Stimulated activated CD4-positive, alpha-beta T cell treated with anti-CD3 and anti-CD28 coated beads, Interleukin-4, amount 100 ng/mL, for 4 hours (primary cell): Measurements from ENCODE around the gene EMC1.
"Not testable (repeated sequence)": the region's sequence is repeated elsewhere in the genome, so short reads cannot be mapped to it uniquely, and the experiment has no call there.

ENCODE experiments used
- DNase-seq, 2 experiments: peaks; one replicate each; pipeline ENCODE4 v3.0.0-alpha.2; 2020

Gene EMC1

DNA sequence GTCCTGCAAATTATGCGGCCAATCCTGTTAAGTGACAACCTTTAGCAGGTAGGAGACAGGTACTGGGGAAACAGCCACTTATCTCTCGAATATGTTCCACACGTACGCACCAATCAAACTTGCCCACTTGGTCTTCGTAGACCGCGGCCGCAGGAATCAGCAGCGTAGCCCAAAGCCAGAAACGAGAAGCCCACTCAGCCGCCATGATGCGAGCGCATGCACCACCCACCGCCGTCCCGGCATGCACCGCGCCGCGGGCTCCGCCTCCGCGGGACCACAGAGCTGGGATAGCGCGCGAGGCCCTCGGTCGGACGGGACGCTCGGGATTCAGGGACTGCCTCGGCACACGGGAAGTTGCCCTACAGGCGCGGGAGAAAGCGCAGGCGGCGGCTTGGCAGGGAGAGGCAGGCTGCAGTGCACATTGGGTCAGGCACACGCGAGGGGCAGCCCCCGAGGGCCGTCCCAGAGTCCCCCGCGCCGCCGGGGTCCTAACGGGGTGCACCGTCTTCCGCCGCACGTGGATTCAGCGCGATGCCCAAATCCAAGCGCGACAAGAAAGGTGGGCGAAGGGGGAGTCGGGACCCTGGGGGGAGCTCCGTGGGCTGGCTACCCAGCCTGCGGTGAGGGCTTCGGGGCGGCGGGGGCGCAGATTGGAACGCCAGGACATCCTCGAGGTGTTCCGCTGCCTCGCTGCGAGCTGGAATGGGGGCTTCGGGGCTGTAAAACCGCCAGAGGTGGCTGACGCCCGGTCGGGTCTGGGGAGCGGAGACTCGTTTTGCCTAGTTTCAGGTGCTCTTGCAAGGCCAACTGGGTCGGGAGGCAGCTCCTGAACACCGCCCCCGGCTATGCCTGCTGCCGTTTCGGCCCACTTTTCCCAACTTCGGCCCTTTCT is at the start of gene EMC1, which contains the start of gene MRTO4:
EMC1 (minus strand) TSS at position 220 of the 892 bp plus-strand sequence; CDS start at position 205, 15 bp downstream.
MRTO4 (plus strand) TSS at position 501 of the 892 bp plus-strand sequence; CDS start at position 532, 31 bp downstream.
- DNase-seq = peak; percentile 84 to 91

- DNase-seq = no peak
Observed at GRCh38 chr1:19300211-19300610, 48.9 kb upstream of the EMC1 start.

DNA sequence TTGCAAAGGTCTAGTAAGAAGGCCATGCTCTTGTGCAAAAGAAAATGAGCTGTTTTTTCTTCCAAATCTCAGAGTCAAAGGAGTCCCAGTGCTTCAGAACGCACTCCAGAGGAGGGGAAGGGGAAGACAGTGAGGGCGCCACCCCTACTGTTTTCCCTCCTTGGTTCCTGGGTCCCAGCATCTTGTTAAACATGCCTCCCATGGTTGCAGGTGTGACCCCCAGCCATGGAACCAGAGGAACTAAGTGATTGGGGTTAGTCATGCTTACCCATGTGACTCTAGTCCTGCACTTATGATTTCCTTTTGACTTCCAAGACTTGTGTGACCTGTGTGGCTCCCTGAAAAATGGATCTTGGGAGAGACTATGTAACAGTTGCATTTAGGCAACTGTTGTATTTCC is 43.3 kb upstream of the EMC1 start:
- no peak for DNase-seq

DNA sequence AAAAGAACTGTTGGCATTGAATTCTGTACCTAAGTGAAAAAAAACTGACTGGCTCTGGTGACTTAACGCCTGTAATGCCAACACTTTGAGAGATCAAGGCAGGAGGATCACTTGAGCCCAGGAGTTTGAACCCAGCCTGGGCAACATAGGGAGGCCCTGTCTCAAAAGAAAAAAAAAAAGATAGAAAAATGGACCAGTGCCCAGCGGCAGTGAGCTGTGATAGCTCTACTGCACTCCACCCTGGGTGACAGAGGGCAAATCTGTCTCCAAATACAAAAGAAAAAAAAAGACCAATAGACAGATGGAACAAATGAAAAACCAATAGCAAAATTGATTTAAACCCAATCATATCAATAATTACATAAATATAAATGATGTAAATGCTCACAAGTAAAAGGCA is 37.9 kb upstream of the EMC1 start:
- no peak for DNase-seq

- peak; percentile 45 to 57 for DNase-seq
Observed at GRCh38 chr1:19288324-19289241, 37.3 kb upstream of the EMC1 start, which contains the start of gene AKR7A3. Gene AKR7A3 (minus strand): TSS chr1:19288770. CDS start chr1:19288709, 61 bp downstream.

- no peak for DNase-seq
Observed at GRCh38 chr1:19287436-19288185, 36.3 kb upstream of the EMC1 start.

DNA sequence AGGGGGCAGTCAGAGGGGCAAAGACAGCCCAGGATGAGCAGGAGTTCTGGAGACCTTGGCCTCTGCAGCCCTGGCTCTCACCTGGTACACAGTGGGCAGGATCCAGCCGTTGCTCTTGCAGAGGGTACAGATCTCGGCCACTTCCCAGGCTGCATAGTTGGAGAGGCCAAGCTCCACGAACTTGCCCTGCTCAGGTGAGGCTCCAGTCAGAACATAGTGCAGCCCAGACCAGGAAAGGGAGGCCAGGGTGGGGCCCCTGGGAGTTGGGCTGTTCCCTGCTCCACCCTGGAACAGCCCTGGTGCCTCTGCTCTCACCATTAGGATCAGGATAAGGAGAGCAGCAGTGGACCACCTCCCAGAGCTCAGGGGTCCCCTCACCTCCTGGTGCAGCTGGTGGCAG is 34.5 kb upstream of the EMC1 start:
- DNase-seq = not testable (repeated sequence)

- DNase-seq = not testable (repeated sequence)
Observed at GRCh38 chr1:19285366-19285765, 34.0 kb upstream of the EMC1 start.

GRCh38 chr1:19284881-19285280 is 33.6 kb upstream of the EMC1 start:
- no peak for DNase-seq

DNA sequence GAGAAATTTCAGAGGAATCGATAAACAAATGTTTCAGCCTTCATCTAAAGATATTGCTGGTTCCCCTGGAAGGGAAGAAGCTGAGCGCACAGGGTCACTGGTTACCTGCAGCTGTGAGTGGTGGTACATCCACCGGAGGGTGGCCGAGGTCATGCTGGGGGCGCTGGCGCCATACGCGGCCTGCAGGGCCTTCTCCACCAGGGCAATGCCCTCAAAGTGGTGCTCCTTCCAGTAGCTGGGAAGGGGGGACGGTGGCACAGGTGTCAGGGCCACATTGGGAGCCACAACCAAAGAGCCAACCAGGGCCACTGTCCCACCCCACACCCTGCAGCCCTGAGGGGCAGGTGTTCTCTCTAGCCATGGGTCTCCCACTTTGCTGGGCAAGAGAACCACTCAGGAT is 32.6 kb upstream of the EMC1 start:
- no peak for DNase-seq

DNA sequence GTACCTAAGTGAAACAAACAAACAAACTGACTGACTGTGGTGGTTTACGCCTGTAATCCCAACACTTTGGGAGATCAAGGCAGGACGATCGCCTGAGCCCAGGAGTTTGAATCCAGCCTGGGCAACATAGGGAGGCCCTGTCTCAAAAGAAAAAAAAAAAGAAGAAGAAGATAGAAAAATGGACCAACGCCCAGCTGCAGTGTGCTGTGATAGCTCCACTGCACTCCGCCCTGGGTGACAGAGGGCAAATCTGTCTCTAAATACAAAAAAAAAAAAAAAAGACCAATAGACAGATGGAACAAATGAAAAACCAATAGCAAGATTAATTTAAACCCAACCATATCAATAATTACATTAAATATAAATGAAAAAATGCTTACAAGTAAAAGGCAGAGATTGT is 23.3 kb upstream of the EMC1 start:
- no peak for DNase-seq

DNA sequence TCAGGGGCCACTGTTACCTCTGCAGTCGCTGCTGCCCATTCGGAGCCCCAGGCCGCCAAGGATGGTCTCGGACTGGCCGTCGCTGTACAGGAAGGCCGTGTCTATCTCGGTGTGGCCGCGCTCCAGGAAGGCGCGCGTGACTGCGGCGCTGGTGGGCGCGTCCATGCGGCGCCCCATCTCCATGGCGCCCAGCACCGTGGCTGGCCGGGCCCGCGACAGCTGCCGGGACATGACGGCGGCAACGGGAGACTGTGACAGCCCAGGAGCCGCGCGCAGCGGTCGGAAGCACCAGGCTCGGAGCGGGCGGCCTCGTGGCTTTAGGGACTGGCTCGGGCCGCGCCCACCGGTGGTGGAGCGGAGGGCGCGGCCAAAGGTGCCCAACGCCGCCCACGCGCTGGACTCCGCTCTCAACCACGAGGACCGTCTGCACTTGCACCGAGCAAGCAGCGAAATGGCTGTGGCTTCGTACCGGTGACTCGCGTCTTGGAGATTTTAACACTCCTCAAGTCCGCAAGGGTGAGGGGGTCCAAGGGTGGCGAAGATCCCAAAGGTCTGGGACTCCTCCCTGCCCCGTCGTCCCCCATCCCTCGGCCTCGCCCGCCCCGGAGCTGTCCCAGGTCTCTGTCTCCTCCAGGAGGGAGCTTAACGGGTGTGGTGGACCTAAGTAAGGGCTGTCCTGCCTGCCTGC is 22.7 kb upstream of the EMC1 start:
- not testable (repeated sequence) for DNase-seq

- DNase-seq = no peak
Observed at GRCh38 chr1:19273106-19273843, 22.0 kb upstream of the EMC1 start.

DNA sequence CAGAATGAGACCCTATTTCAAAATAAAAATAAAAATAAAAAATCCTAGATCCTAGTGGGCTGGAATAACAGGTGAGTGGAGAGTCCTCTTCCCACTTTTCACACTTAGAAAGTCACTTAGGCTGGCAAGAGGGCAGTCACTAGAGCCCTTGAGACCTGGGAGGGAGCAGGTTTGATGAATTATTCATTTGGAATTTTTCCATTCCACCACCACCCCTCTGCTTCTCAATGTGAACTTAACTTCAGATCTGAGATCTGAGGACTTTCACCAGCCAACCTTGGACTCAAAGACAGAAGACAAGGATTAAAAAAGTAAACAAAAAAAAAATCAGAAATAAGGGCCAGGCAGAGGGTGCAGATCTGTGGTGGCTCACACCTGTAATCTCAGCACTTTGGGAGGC is 20.7 kb upstream of the EMC1 start:
- DNase-seq = no peak

DNA sequence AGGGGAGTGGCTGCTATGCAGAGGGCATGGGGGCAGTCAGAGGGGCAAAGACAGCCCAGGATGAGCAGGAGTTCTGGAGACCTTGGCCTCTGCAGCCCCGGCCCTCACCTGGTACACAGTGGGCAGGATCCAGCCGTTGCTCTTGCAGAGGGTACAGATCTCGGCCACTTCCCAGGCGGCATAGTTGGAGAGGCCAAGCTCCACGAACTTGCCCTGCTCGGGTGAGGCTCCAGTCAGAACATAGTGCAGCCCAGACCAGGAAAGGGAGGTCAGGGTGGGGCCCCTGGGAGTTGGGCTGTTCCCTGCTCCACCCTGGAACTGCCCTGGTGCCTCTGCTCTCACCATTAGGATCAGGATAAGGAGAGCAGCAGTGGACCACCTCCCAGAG is 19.0 kb upstream of the EMC1 start:
- not testable (repeated sequence) for DNase-seq

DNA sequence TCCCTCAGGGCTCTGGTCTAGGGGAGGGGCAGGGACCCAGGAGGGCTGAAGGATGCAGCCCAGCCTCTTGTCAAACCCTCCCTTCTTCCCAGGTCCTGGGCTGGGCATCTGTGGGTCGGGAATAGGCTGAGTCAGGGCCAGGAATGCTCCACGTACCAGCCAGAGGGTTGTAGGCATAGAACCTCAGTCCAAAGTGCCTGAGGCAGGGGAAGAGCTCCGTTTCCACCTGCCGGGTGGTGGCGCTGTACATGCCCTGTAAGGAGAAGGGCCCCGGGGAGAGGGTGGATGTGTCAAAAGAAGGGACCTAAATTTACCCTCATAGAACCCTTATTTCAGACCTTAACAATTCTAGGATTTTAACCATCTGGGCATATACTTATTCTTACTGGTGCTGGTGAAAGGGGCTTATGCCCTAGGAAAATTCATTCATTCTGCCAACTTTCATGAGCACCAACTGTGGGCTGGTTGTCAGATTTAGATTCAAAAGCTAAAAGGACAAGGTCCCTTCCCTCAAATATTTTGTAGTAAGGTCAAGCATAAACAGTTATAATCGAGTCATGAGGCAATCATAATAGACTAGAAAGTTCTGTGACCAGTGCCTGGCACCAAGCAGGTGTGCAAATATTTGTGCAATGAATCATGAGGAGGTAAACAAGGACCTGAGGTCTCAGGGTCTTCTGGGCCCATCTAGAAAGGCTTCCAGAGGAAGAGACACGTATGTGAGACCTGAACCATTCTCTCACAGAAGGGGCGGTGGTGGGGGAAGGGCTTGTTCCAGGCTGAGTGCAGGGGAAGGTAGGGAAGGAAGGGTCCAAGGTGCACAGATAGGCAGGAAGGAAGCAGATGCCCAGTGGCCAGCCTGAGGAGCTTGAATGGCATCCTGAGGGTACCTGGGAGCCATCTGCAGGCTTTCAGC is 18.4 kb upstream of the EMC1 start:
- DNase-seq = not testable (repeated sequence)

DNA sequence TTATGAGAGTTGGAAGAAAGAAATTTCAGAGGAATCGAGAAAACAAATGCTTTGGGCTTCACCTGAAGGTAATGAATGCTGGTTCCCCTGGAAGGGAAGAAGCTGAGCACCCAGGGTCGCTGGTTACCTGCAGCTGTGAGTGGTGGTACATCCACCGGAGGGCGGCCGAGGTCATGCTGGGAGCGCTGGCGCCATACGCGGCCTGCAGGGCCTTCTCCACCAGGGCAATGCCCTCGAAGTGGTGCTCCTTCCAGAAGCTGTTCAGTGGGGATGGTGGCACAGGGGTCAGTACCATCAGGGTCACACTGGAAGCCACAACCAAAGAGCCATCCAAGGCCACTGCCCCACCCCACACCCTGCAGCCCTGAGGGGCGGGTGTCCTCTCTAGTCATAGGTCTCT is 17.1 kb upstream of the EMC1 start:
- DNase-seq = no peak

DNA sequence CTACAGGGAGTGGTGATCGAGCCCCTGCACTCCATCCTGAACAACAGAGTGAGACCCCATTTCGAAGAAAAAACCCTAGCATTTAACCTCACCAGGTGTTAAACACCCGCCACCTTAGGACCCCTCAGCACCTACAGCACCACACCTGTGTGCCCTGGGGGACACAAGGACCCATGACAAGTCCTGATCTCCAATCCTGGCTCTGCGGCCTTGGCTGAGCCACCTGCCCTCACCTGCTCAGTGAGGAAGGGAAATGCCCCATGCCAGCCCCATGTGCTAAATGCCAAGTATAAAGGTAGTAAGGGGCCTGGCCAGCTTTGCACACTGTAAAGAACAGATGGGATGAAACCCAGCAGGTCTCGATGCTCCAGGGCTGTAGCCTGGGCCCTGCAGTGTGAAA is 11.4 kb upstream of the EMC1 start:
- no peak for DNase-seq

DNA sequence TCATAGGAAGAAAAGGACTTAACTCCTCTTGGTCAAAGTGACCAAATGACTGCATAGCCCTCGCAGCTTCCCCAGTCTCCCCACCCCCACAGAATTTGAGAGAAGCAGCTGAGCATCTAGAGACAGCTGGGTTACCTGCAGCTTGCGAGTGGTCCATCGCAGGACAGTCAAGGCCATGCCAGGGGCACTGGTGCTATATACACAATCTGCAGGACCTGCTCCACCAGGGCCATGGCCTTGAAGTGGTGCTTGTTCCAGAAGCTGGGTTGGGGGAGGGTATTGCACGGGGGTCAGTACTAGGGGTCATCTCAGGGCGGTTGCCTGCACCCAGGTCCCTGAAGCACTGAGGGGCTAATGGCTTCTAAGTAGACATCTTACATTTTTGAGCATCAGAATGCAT is 10.7 kb upstream of the EMC1 start:
- no peak for DNase-seq
